GM12873 (cell line): ENCODE data around the gene STK25.

Experiments used
- CTCF ChIP-seq: IDR thresholded peaks from 2 replicates; pipeline ENCODE4 v1.5.1; 2012; ENCODE audit warnings: low read depth, mild to moderate bottlenecking, moderate library complexity, low read length, control low read depth; ENCODE audit not compliant: insufficient read depth; ENCODE audit errors: missing control alignments

Gene STK25

GRCh38 chr2:241494311-241494908 is 14.0 kb downstream of the STK25 start:
- TF ChIP-seq CTCF, result no peak

GRCh38 chr2:241493092-241493491 is 15.3 kb downstream of the STK25 start:
- TF ChIP-seq CTCF, result no peak

- TF ChIP-seq CTCF, result no peak
These were observed 16.2 kb downstream of the STK25 start for GRCh38 chr2:241492174-241492565.

- no peak for TF ChIP-seq CTCF
These were observed 16.7 kb downstream of the STK25 start for GRCh38 chr2:241491549-241492173.

GRCh38 chr2:241490825-241491506 is 17.4 kb downstream of the STK25 start:
- no peak for TF ChIP-seq CTCF

- TF ChIP-seq CTCF, result no peak
These were observed 18.4 kb downstream of the STK25 start for GRCh38 chr2:241489733-241490680.
